ENCODE results near the gene GALNT18.
"Not testable (repeated sequence)": the region's sequence is repeated elsewhere in the genome, so short reads cannot be mapped to it uniquely, and the experiment has no call there.

The GALNT18 gene

DNA sequence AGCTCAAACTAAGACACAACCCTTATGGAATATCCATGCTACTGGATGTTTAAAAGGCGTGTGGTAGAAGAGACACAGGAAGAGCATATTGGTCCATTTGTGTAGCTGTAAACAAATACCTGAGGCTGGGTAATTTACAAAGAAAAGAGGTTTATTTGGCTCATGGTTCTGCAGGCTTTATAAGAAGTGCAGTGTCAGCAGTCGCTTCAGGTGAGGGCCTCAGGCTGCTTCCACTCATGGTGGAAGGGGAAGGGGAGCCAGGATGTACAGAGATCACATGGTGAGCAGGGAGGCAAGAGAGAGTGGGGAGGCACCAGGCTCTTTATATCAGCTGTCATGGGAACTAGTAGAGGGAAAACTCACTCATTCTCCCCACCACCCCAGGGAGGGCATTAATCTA is 237.0 kb downstream of the GALNT18 start:
- DNase-seq (ENCODE audit: low read depth in 2 of 2), result no peak

DNA sequence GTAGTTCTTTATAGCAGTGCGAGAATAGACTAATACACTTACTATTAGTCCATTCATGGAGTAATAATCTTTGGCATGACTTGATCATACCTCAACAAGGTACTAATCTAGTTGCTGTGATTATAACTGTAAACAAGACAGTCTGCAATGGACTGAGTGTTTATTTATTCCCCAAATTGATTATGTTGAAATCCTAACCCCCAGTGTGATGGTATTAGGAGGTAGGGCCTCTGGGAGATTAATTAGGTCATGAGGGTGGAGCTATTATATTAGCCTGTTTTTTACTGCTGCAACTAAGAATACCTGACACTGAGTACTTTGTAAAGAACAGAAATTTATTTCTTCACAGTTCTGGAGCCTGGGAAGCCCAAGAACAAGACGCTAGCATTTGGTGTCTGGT is 237.8 kb downstream of the GALNT18 start:
- DNase-seq (ENCODE audit: low read depth in 2 of 2), result no peak

DNA sequence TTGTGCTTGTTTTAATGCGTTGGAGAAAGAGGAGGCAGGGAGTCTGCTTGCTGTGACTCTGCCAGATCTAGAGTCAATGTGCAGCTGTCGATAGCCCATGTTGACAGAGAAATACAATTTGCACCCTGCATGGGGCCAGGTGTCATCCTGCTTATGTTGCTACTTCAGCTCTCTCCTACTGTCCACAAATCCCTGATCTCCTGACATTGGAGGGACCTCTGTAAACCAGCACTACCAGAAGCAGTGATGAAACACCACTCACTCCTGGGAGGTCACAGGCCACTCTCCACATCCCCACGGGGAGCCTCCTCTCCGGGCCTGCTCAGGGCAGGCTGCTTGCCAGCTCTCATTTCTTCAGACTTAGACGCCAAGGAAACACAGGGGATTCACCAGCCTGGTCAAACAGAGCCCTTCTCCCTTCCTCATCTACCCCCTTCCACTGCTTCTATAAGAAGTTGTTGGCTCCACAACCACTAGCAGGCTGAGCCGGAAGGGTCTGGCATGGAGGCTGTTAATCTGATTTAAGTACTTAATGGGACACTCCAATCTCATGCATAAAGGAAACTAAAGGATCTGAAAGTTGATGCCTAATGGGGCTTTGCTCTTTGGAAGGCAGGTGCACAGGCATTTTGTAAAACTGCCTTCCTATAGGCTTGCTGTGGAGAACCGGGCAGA is 238.8 kb downstream of the GALNT18 start:
- no peak for DNase-seq (ENCODE audit: low read depth in 2 of 2)

DNA sequence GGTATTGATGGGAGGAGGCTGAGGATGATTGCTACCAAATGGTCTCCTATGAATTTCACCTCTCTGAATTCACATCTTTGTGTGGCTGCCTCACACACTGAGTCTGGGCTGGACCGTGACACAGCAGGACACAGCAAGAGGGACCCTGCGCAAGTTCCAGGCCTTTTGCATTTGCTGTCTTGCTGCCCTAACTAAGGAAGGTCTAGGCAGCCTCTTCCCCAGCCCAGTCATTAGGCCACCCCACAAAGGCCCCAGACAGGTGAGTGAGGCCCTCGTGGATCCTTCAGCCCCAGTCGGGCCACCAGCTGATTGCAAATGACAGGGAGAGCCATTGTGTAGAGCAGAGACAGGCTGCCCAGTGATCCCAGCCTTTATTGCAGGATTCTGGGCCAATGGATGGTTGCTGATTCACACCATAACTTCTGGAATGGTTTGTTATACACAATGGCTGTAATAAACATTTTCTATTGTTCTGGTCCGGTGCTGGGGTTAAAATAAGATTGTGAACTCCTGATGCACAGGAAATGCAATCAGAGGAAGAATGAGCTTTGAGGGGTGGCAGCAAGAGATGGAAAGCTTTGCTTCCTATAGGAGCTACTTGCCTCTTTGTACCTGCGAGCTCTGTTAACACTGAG is 240.2 kb downstream of the GALNT18 start:
- no peak for DNase-seq (ENCODE audit: low read depth in 2 of 2)

DNA sequence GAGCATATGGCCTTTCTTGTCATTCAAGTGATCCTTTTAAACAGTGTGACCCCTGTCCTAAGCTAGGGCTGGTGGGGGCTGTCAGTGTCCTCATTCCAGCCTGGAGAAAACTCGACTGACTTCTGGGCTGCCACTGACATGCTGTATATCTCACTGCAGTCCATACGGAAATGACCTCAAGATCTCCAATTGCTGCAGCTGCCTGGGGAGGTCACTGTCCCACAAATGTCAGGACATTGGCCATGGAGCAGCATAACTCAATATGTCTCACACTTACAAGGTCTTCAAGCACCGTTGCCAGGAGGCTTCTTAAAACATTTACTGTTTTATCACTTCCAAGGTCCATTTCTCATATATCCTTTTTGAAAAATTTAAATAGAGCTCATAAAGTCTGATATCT is 240.9 kb downstream of the GALNT18 start:
- DNase-seq (ENCODE audit: low read depth in 2 of 2), result no peak

DNA sequence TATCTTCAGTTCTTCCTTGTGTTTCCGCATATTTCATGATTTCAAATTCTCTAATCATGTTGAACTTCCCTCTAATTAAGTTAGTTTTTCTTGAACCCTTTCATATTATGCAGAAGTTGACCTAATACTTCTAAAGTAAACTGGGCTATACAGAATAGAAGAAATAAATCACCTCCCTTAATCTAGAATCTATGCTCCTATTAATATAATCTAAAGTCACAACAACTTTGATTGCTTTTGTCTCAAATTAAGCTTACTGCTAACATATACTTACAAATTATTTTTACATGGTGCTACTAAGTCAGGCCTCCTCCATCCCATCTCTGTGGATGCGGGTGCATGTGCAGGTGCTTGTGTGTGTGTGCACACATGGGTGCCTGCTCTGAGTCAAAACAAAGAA is 241.5 kb downstream of the GALNT18 start:
- no peak for DNase-seq (ENCODE audit: low read depth in 2 of 2)

DNA sequence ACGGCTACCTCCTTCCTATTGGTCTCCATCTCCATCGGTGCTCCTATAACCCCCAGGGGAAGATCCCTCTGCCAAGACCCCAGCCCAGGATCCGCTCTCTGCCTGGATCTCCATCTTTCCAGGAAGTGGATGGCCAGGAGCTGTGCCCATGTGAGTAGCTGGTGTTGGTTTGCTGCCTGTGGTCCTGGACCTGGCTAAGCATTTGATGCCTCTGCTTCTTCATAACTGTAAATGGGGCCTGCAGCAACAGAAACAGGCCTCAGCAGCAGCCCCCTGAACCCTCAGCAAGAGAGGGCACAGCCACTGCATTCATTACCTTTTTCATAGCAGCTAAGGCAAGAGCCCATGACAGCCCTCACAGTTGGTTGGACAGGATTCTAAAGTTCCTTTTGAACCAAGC is 242.1 kb downstream of the GALNT18 start:
- DNase-seq (ENCODE audit: low read depth in 2 of 2), result no peak

DNA sequence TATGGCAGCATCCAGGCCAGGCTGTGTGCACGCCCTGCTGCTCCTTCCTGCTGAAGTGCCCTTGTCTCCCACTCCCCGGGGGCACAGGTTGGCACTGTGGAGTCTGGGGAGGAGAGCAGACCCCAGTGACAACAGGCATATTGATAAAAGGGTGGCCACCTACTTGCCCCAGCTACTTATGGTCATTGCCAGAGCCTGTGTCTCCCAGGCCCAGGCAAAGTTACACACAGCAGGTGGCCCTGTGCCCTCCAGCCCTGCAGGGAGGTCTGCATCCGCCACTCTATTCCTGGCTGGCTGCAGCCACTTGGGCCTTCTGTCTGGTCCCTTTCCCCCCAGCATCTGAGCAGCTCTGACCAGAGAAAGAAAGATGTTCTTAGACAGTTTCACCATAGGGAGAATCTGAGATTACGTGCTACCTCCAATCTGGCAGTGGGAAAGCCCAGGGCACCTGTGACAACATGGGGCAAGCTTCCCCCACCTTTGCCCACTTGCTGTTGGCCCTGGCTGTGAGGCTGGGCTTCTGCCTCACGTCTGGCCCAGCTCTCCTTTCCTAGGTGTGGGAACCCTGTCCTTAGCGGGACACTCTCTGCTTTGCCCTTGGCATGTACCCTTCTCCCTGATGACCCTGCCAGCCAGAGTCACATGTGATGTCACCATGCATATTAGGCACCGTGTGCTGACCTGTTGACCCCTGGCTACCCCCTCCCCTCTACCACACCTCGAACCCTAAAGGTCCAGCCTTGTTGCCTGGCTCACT is 243.4 kb downstream of the GALNT18 start:
- no peak for DNase-seq (ENCODE audit: low read depth in 2 of 2)

DNA sequence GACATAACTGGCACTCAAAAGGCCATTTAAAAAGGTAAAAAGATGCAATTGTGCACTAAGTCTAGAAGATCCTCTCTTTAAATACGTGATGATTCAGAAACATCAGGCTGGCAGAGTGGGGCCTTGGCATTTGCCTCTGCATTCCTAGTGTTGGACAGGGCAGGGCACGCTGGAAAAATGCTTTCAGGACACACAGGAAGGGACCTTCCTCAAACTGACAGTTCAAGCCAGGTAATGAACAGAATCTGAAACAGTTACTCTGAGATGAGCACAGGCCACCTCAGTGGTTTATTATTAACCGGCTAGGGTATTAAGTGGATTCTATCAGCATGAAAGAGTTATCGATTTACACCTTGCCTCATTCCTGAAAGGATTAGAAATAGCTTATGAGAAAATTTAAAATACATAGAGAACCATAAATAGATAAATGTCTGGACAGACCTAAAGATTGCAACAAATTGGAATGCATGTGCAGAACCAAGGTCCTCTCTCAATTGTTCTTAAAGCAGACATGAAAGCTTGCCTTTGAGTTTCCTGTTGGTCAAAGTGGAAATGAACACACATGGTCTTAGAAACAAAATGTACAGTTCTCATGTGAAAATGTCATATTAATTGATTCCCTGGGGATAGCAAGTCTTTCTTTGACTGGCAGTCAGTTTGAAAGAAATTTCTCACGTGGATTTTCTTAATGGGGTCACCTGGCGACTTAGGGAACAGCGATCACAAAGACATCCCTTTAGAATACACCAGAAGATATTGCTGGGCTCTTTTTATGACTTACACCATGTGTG is 247.3 kb downstream of the GALNT18 start:
- DNase-seq (ENCODE audit: low read depth in 2 of 2), result no peak

DNA sequence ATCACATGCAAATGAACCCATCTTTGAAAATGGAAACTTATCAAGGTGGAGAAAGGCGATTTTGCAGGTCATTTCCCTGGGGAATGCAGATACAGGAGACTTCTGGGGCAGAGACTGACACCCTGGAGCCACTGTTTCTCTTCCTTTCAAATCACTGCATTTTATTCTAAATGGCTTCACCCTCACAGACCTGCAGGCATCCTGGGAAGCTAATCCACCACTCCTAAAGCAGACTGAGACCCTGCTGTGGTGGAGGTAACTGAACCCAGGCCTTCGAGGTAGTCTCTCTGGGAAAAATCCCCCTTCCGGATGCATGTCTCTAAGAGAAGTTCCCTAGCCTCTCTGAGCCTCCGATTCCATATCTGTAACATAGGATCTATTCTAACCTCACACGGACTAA is 247.9 kb downstream of the GALNT18 start:
- DNase-seq (ENCODE audit: low read depth in 2 of 2), result no peak

DNA sequence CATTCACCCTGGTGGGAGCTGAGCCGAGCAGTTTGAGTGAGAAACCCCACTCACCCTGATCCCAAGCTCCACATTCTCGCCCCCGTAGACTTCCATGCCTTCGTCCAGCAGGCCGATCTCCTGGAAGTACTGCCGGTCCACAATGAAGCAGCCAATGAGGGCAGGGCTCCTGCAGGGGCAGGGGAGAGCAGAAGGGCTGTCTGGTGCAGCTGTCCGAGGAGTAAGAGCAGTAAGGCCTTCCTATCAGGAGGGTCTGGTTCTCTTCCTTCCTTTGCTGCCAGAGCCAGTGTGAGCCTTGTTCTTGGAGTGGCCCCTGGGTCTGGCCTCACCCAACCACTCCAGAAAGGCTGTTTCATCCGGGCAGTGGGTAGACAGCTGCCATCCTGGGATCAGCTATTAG is 249.3 kb downstream of the GALNT18 start:
- DNase-seq (ENCODE audit: low read depth in 2 of 2), result no peak

DNA sequence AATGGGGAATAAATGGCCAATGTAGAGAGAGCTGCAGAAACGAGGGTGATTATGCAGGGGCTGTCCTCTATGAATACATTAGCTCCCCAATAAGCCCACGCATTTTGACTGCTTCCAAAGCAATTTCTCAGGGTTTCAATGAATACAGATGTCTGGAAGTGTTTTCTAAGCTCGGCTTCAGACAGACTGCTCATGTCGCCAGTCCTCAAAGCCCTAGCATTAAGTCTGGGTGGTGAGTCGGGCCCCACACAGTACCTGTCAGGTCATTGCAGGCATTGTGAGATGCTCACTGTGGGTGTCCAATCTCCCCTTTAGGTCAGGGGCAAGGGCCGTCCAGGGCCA is 250.9 kb downstream of the GALNT18 start:
- DNase-seq (ENCODE audit: low read depth in 2 of 2), result no peak

DNA sequence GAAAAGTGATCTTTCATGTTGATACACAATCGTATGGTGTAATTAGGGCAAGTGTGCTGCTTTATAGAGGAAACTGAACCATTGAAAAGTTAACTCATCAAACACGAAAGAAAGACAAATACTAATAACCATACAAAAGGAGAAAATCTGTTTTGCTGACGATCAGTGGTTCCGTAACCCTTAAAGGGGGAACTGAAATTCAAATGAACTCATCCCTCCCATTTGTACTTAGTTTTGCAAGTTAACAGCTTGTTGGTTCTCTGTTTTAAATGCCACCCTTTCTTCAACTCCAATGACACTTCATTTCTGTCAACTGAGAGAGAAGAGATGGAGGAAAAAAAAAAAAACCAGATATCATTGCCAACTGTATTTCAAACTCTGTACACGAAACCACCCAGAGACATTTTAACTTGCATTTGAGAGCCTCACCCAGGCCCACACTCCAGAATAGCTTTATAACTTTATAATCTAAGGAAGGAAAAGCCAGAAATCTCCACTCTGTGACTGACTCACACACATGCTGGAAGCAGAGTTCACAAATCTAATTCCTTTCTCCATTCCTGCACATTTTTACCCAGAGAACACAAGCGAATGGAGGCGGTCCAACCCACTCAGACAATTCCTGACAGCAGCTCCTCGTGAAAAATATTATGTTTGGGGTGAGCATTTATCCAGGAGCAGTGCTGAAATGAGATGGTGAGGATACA is 251.4 kb downstream of the GALNT18 start:
- no peak for DNase-seq (ENCODE audit: low read depth in 2 of 2)

DNA sequence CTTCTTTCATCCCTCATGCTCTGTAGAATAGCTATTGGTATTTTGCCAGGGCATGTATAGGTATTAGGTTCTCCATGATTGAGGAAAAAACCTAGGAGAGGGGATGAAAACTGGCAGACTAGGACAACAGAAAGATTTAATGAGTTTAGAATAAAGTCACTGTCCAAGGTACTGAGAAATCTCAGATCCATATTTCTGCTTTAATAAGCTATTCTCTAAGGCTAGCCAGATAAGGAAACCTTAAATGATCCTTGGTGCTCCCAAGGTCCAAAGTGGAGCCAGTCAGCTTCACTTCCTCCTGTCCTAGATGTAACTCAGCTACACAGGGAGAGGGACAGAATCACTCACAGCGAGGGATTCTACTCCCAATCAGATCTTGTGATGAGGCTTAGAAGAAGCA is 255.0 kb downstream of the GALNT18 start:
- DNase-seq (ENCODE audit: low read depth in 2 of 2), result no peak

DNA sequence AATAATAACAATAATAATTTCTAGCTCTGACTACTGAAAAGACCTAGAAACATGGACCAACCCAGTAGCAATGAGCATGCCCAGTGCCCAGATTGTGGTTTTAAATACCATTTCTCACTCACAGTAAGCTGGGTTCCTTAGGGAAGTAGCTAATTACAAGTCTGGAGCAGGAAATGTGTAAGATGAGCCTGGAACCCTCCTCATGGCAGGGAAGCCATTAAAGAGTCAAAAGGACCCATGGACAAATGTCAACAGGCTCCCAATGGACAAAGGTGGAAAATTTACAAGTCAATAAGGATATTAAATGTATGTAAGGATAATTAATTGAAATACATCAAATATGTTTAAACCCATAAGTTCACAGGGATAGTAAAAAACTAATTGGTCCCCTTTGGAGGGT is 258.1 kb downstream of the GALNT18 start:
- no peak for DNase-seq (ENCODE audit: low read depth in 2 of 2)

DNA sequence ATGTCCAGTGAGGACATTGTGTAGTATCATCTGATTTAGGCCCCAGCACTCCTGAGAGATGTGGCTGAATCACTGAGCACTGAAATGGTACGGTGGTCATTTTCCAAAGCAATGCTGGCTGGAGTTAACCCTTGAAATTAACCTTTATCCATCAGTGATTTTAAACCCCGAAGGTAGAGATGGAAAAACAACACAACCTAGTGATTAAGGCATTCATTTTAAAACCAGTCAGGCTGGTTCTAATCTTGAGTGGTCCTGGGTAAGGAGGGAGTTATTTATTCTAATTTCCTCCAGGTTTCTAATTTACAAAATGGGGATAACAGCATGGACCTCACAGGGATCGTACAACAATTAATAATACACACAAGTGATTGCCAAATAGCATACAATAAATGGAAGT is 262.2 kb downstream of the GALNT18 start:
- DNase-seq (ENCODE audit: low read depth in 2 of 2), result no peak

DNA sequence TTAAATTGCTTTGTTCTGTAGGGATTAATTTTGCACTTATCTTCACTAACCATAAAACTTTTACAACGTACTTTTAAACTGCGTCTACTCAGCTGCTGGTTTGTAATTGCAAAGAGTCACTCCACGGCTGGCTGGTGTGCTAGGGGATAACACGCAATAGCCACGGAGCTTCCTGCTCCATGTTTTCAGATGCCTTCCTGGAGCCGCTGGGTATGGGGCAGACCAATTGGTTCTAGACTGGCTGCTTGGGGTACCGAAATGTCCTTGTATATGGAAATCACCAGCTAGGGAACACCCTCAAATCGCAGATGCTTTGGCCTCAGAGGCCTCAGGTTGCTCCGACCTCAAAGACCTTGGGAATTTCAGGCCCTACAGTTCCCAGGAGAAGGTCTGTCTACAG is 265.0 kb downstream of the GALNT18 start:
- DNase-seq (ENCODE audit: low read depth in 2 of 2), result no peak

DNA sequence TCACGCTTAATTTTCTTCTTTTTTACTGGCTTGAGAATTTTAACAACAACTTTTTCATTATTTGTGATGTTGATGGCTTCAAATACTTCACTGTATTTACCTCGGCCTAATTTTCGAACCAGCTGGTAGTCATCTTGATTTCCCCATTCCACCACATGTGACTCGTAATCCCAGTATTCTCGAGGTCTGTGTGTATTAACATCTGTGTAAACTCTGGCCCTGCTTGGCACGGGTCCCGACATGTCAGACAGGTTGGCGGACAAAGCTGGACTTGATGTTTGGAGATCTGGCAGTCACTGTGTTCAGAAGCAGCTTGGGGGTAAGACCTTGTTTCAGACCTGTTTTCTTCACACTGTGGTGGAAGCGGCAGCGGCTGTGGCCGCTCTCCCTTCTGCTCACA is 268.9 kb downstream of the GALNT18 start, which contains the start of gene CSNK2A3:
Gene CSNK2A3, minus strand, starts transcription at position 373 of the 400 bp plus-strand sequence. Its CDS starts 131 bp downstream, at position 242.
- DNase-seq (ENCODE audit: low read depth in 2 of 2), result not testable (repeated sequence)

DNA sequence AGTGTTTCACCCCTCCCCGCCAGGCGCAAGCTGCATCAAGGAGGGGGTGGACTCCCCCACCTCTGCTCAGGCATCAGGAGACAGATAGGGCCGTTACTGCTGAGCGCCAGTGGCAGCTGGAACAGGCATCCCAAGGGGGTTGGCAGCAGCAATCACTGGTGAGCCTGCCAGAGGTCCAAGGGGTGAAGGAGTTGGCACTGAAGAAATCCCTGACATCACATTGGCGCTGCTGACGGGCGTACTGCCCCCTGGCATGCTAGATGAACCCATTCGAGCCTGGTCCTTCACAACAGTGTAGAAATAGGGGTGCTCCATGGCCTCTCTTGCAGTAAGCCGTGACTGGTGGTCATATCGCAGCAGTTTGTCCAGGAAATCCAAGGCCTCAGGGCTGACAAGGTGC is 270.0 kb downstream of the GALNT18 start:
- not testable (repeated sequence) for DNase-seq (ENCODE audit: low read depth in 2 of 2)

DNA sequence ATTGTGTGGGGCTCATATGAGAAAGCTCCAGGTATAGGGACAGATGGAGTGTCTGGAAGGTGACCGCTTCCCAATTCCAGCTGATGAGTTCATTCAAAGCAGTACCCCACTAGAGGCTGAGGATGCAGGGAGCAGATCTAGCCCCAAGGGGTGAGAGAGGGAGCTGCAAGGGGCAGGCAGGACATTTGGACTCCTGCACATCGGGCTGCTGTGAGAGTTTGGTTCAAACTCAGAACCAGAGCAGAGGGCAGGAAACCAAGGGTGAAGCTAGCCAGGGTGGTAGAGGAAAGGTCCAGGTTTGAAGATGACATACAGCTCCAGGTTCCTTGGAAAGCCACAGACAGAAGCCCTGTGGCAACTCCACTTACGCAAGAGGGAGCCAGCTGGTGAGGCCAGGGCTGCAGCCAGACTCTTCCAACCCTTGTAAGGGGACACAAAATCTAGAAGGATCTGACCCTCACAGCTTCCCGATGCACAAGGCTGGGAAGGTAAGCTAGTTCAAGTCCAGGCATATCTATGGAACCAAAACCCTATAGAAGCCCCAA is 270.7 kb downstream of the GALNT18 start:
- no peak for DNase-seq (ENCODE audit: low read depth in 2 of 2)

DNA sequence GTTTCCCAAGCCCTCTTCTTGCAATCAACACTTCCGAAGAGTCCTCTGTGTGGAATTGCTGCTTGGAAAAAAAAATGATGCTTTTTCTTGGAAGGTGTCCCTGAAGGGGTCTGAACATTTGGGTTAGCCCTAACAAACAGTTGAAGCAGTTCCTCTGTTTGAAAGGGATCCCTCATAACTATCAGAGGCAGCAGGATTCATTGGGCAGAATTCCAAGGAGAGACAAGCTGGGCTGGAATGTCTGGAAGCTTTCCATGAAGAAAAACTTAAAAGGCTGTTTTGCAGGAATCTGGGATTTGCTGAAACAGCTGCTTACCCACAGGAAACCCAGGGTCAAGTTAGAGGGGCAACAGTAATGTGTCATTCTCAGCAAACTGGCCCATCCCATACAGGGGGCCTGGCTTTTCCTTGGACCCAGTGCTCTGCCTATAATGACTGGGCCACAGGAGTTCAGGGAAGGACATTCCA is 271.9 kb downstream of the GALNT18 start:
- DNase-seq (ENCODE audit: low read depth in 2 of 2), result no peak

All from stimulated activated CD8-positive, alpha-beta memory T cell treated with anti-CD3 and anti-CD28 coated beads, Interleukin-2, amount 100 ng/mL, for 1 hour (primary cell).